Right atrium auricular region (tissue), 2 donors: Measurements from ENCODE around the gene SNX32. TPM values are rescaled to one million over a fixed set of nuclear protein-coding genes. Genes with fewer than 3 reads are reported as not detected.

Experiments used
- DNase-seq: peaks from one replicate; pipeline ENCODE4 v3.0.0-alpha.2; 2019; ENCODE audit warnings: low spot score
- H3K27ac ChIP-seq, 2 donors: fragments of 200-600 bp; sonication (generic); 1 replicate in 1 of 2; 2 replicates in 1 of 2; pipeline ENCODE4 v1.5.1; 2016 to 2019
- H3K27me3 ChIP-seq, 2 donors: fragments of 200-600 bp; sonication (generic); one replicate each; pipeline versions ENCODE4 v1.5.1 to v1.6.0; 2017 to 2019
- H3K36me3 ChIP-seq: fragments of 200-600 bp; sonication (generic); one replicate; pipeline ENCODE4 v1.5.1; 2016
- H3K4me1 ChIP-seq, 2 donors: fragments of 200-600 bp; sonication (generic); one replicate each; pipeline versions ENCODE4 v1.5.1 to v1.6.0; 2017 to 2019
- H3K4me3 ChIP-seq, 2 donors: fragments of 200-600 bp; sonication (generic); 1 replicate in 1 of 2; 2 replicates in 1 of 2; pipeline ENCODE4 v1.5.1; 2017 to 2019; ENCODE audit warnings: mild to moderate bottlenecking in 1 of 2, moderate library complexity in 1 of 2
- H3K9me3 ChIP-seq, 2 donors: fragments of 200-600 bp; sonication (generic); one replicate each; pipeline ENCODE4 v1.5.1; 2019
- CTCF ChIP-seq, 2 donors: fragments of 200-600 bp; sonication (generic); IDR thresholded peaks; one replicate each; pipeline ENCODE4 v1.5.1; 2019; ENCODE audit warnings: antibody characterized with exemption in 2 of 2
- total RNA-seq, 2 donors: library from RNA; depleted of rRNA; stranded (reverse); fragments of >200 nt; gene quantifications; one replicate each; pipeline ENCODE4 v1.1.0, GENCODE V29; 2016

The SNX32 gene
- total RNA-seq, 2 donors from 2014 or later = 0.20 to 0.37 TPM

GRCh38 chr11:65886826-65887722 is 53.3 kb downstream of the SNX32 start:
- peak overlapping the region in 1 of 2 donors; percentile 100 for H3K27ac ChIP-seq
- H3K36me3 ChIP-seq = peaks cover 30% of the 10 kb centered on the region
- H3K4me3 ChIP-seq = peak overlapping the region; percentile 64 to 73
- H3K9me3 ChIP-seq = no peaks in the 10 kb centered on the region
- no peak for DNase-seq
- peaks cover 0 to 54% of the 10 kb centered on the region in 2 donors for H3K4me1 ChIP-seq
- no peak for TF ChIP-seq CTCF (IDR thresholded peaks at IDR 0.05)
- no peaks in the 10 kb centered on the region for H3K27me3 ChIP-seq

DNA sequence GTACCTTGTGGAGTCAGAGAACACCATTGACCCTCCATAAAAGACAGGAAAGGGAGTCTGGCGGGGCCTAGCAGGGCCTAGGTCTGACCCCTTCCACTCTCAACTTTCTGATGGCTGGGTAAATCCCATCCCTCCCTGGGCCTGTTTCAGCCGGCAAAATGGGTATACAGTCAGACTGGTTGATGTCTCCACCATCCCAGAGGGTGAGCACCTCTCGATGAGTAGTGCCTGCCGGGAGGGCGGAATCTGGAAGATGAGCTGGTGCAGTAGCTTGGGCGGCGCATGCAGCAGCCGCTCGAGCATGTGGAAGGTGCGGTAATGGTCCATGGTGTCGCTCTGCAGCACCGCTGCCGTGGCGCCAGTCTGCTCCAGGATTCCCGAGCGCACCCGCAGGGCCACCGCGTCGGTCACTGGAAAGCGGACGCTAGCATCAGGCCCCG is 54.0 kb downstream of the SNX32 start:
- no peak for TF ChIP-seq CTCF (IDR thresholded peaks at IDR 0.05)
- H3K4me3 ChIP-seq = peak overlapping the region; percentile 64 to 73
- DNase-seq = no peak
- peaks cover 0 to 61% of the 10 kb centered on the region in 2 donors for H3K4me1 ChIP-seq
- peak overlapping the region; percentile 96 to 100 for H3K27ac ChIP-seq
- H3K27me3 ChIP-seq = no peaks in the 10 kb centered on the region
- H3K36me3 ChIP-seq = peaks cover 29% of the 10 kb centered on the region
- no peaks in the 10 kb centered on the region for H3K9me3 ChIP-seq

DNA sequence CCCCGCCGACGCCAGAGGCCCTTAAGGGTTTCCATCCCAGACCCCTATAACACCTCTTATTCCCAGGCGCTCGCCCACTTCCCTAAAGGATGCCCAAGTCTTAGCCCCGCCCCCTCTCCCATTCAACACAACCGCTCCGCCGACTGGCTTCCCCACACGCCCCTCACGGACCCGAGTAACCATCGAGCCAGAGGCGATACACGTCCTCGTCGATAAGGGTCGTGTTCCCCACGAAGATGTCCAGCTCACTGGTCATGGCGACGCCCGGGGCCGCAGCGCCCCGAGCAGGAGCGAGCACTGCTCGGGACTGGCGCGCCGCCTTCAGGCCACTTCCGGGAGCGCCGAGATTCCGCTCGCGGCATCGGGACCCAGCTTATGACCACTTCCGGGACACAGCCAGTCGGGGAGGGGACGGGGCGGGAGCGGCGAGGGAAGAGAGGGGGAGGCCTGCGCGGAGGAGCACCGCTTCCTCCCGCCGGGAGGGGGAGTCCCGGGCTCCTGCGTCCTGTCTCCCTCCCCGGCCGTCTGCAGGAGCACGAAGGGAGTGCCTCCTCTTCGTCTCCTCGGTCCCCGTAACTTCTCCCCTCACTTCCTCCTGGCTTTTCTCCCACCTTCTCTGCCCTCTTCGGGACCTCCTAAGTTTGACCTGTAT is 54.5 kb downstream of the SNX32 start, which contains the start of gene FIBP:
TSS of gene FIBP (minus strand) at position 309 of the 652 bp plus-strand sequence. CDS start at position 256, 53 bp downstream.
- peak; percentile 82 to 87 for TF ChIP-seq CTCF (IDR thresholded peaks at IDR 0.05)

GRCh38 chr11:65890324-65891218 is 56.8 kb downstream of the SNX32 start, which contains the start of gene CCDC85B:
TSS of gene CCDC85B (plus strand) at chr11:65890673. CDS start at chr11:65890784, 111 bp downstream.
- peak within 1 kb of the TSS; percentile 73 to 90 for H3K4me3 ChIP-seq
- TF ChIP-seq CTCF (IDR thresholded peaks at IDR 0.05) = peak in 1 of 2 donors; percentile 29
- H3K4me1 ChIP-seq = peaks cover 0 to 70% of the 10 kb centered on the region in 2 donors
- peak within 1 kb of the TSS; percentile 96 to 100 for H3K27ac ChIP-seq
- no peaks in the 10 kb centered on the region for H3K9me3 ChIP-seq
- DNase-seq = peak; percentile 100
- peaks cover 4% of the 10 kb centered on the region for H3K36me3 ChIP-seq
- no peaks in the 10 kb centered on the region for H3K27me3 ChIP-seq

More for the DNA sequence above, 54.5 kb downstream of the SNX32 start, which contains the start of gene FIBP:
- Histone ChIP-seq H3K9me3 (no peaks in the 10 kb centered on the region), H3K36me3 (peaks cover 24% of the 10 kb centered on the region), H3K27me3 (no peaks in the 10 kb centered on the region), H3K27ac (peak within 1 kb of the TSS; percentile 96 to 100), H3K4me3 (peak within 1 kb of the TSS; percentile 64 to 73), H3K4me1 (peaks cover 0 to 66% of the 10 kb centered on the region in 2 donors)
- DNase-seq = peak; percentile 98
